Psoas muscle (tissue), 8 donors: ENCODE measurements around the gene CBFA2T3. TPM values are rescaled to one million over a fixed set of nuclear protein-coding genes. Genes with fewer than 3 reads are reported as not detected.

Experiments used
- ATAC-seq, 4 donors: fragments of 200-7000 bp; cut with Tn5 transposase; one replicate each; pipeline ENCODE4 v1.9.1; 2020; ENCODE audit warnings: moderate library complexity in 3 of 4, mild to moderate bottlenecking in 2 of 4
- DNase-seq, 2 donors: peaks; one replicate each; pipeline ENCODE4 v3.0.0-alpha.2; 2020
- H3K27ac ChIP-seq: fragments of 200-600 bp; one replicate; pipeline ENCODE4 v1.8.0; 2022
- H3K27me3 ChIP-seq, 3 donors: fragments of 200-600 bp in 1 of 3; one replicate each; pipeline versions ENCODE4 v1.6.1 to v1.8.0; 2013 to 2022; ENCODE audit warnings: low read length in 2 of 3, mild to moderate bottlenecking in 2 of 3, moderate library complexity in 1 of 3; ENCODE audit not compliant: insufficient read depth in 3 of 3
- H3K36me3 ChIP-seq, 2 donors: fragments of 200-600 bp in 1 of 2; one replicate each; pipeline versions ENCODE4 v1.6.1 to v1.8.0; 2013 to 2022; ENCODE audit warnings: low read depth in 1 of 2, mild to moderate bottlenecking in 1 of 2, moderate library complexity in 1 of 2; ENCODE audit not compliant: insufficient read depth in 1 of 2
- H3K4me1 ChIP-seq: fragments of 200-600 bp; one replicate; pipeline ENCODE4 v1.8.0; 2022
- H3K4me3 ChIP-seq: fragments of 200-600 bp; one replicate; pipeline ENCODE4 v1.8.0; 2022; ENCODE audit warnings: mild to moderate bottlenecking
- H3K9me3 ChIP-seq: fragments of 200-600 bp; one replicate; pipeline ENCODE4 v1.8.0; 2022
- WGBS, 3 donors: extraction: QIAGEN DNeasy Blood & Tissue Kit; methylation state at CpG; one replicate each; pipeline versions ENCODE4 v1.1.6 to v1.1.7; 2013; 5-methylcytosine and 5-hydroxymethylcytosine counted together
- intact Hi-C, 2 donors: fragments of 100-400 bp; cut with DNase I; formaldehyde crosslinking; loops; one replicate each; pipeline versions ENCODE4 v1.11.0 to v1.14.2; 2022
- polyA plus RNA-seq, 3 donors: library from polyadenylated mRNA; stranded (reverse); fragments of 200-250 nt; gene quantifications; one replicate each; pipeline ENCODE4 v1.2.3, GENCODE V29; 2013
- total RNA-seq, 4 donors: library from RNA; stranded (reverse); fragmentation: NEBNext Ultra II Directional in 2 of 4; extraction: Animal tissue kit (Norgen Biotek cat#: 25700) in 2 of 4; gene quantifications; one replicate each; pipeline versions ENCODE4 v1.2.1 to v1.2.4, GENCODE V29; 2021 to 2023
- TF ChIP-seq, protein P1 (sequence below): fragments of 200-600 bp; IDR thresholded peaks from one replicate; pipeline ENCODE4 v1.8.0; 2022; ENCODE audit warnings: antibody characterized with exemption
- donor health status: healthy with polysubstance abuse.
- donor health status: DM: no; HTN: no; CAD: no; lungs with moderate emphysema.
- donor health status: Bipolar disorder and iron deficiency.
- donor health status: healthy.
- donor health status: DM: yes; HTN: yes; CAD: no.
- donor health status: DM: no; HTN: no; CAD: no.
- donor health status: DM: no; HTN: no; CAD: no.
- donor health status: DM: yes; HTN: yes; CAD: no.

Gene CBFA2T3
- total and polyA plus RNA-seq, 7 donors = 2.6 to 15.0 (median 6.0) TPM

DNA sequence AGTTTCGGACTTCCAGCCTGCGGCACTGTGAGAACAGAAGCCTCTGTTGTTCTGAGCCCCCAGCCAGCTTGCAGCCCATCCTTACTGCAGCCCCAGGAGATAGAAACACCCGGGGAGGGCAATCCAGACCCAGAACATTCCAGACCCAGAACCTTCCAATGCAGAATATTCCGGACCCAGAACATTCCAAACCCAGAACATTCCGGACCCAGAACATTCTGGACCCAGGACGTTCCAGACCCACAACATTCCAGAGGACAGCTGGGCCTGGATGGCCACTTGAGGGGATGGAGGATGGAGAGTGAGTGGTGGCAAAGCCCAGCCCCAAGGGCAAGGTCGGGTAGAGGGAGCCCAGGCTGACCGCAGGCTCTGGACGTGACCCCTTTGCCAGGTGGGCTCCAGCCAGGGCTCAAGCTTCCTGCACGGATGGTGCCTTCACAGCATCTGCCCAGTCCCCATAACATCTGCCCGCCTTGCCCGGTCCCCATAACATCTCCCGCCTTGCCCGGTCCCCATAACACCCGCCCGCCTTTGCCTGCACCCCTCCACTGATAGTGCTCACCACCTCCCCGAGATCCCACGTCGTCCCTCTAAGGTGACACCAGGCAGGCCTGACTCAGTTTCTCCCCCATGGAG lies 3.5 kb downstream of the CBFA2T3 start:
- ATAC-seq (no peak), DNase-seq (no peak)
- Histone ChIP-seq H3K36me3 (no peaks in the 10 kb centered on the region), H3K4me3 (no peak overlapping the region), H3K9me3 (no peaks in the 10 kb centered on the region), H3K4me1 (no peaks in the 10 kb centered on the region), H3K27me3 (peaks cover 0 to 63% (median 11%) of the 10 kb centered on the region in 3 donors), H3K27ac (no peak overlapping the region)
- TF ChIP-seq, protein P1, sequence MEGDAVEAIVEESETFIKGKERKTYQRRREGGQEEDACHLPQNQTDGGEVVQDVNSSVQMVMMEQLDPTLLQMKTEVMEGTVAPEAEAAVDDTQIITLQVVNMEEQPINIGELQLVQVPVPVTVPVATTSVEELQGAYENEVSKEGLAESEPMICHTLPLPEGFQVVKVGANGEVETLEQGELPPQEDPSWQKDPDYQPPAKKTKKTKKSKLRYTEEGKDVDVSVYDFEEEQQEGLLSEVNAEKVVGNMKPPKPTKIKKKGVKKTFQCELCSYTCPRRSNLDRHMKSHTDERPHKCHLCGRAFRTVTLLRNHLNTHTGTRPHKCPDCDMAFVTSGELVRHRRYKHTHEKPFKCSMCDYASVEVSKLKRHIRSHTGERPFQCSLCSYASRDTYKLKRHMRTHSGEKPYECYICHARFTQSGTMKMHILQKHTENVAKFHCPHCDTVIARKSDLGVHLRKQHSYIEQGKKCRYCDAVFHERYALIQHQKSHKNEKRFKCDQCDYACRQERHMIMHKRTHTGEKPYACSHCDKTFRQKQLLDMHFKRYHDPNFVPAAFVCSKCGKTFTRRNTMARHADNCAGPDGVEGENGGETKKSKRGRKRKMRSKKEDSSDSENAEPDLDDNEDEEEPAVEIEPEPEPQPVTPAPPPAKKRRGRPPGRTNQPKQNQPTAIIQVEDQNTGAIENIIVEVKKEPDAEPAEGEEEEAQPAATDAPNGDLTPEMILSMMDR = no peak
- 75 to 82% (median 76%) methylated on average over 18 to 19 of the region's 19 CpGs for WGBS, 3 donors
- intact Hi-C loops = no loop called here

DNA sequence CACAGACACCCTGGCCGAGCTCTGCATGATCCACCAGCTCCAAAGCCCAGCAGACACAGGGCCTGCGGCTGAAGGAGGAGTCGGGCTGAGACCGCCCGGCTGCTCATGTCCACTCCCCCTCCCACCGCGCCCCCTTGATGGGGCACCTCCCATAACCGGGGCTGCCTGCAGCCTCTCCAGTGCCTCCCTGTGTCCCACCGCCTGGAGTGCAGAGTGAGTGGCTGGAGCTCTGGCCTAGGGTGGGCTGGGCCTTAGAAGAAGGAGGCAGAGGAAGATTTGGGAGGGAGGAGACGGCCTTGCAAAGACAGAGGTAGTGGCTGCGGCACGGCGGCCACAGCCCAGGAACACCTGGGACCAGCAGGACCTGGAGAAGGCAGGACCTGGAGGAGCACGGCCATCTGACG lies 4.0 kb downstream of the CBFA2T3 start:
- TF ChIP-seq, protein P1 = no peak
- ATAC-seq (no peak), DNase-seq (no peak)
- WGBS, 3 donors = 53 to 66% (median 54%) methylated on average over 15 of the region's 15 CpGs
- Histone ChIP-seq H3K36me3 (no peaks in the 10 kb centered on the region), H3K27me3 (peaks cover 0 to 65% (median 14%) of the 10 kb centered on the region in 3 donors), H3K9me3 (no peaks in the 10 kb centered on the region), H3K4me3 (no peak overlapping the region), H3K4me1 (no peaks in the 10 kb centered on the region), H3K27ac (no peak overlapping the region)
- intact Hi-C loops = no loop called here

DNA sequence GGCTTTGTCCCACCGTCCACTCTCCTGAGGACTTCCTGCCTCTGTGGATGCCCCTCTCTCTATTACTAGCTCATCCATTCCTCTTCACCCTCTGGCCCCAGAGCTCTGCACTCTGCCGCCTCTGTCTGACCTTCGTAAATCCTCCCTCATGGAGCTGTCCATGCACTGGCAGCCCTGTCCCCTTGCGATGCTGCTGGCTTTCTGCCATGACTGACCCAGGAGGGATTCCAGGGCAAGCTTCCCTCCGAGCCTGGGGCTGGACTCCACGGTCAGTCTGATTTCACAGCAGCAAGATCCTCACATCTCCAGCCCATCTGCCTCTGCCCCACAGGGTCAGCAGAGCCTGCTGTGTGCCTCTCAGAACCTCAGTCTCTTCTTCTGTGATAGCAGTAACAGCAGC lies 4.7 kb downstream of the CBFA2T3 start:
- no peaks in the 10 kb centered on the region for H3K36me3 ChIP-seq
- H3K9me3 ChIP-seq = no peaks in the 10 kb centered on the region
- TF ChIP-seq, protein P1 = no peak
- no peak overlapping the region for H3K27ac ChIP-seq
- 12 to 31% (median 18%) methylated on average over 6 of the region's 6 CpGs for WGBS, 3 donors
- DNase-seq = no peak
- intact Hi-C loops = no loop called here
- ATAC-seq = no peak
- no peaks in the 10 kb centered on the region for H3K4me1 ChIP-seq
- peaks cover 0 to 65% (median 14%) of the 10 kb centered on the region in 3 donors for H3K27me3 ChIP-seq
- no peak overlapping the region for H3K4me3 ChIP-seq

DNA sequence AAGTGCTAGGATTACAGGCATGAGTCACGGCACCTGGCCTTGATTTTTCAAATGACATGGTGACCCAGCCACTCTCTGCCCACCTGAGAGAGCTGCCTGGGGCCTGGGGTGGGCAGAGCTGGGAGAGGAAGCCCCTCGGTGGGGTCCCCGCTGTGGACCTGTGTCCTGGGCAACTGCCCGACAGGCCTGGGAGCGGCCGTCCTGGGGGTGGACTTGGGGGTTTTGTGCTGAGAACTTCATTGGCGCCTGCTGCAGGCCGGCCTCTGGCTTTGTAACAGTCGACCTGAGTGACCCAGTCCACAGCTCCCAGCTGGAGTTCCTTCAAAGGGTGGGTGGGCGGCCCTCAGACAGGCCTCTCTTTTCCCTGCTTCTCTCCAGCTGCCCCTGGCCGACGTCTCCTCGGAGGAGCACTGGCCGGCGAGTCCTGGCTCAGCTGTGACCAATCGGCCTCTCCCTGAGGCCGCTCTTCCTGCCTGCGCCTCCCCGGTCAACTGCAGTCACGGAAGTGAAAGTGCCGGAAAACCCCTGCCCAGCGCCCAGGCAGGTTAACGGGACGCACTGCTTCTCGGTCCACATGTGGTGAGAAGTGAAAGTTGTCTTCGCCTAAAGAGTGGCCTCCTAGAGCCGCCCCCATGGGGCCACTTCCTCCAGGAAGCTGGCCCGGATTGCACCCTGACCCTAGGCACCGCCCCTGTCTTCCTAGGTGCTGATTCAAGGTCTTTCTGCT lies 5.5 kb downstream of the CBFA2T3 start:
- intact Hi-C loops = no loop called here
- Histone ChIP-seq H3K4me1 (no peaks in the 10 kb centered on the region), H3K4me3 (no peak overlapping the region), H3K27me3 (peaks cover 0 to 62% (median 14%) of the 10 kb centered on the region in 3 donors), H3K36me3 (no peaks in the 10 kb centered on the region), H3K9me3 (no peaks in the 10 kb centered on the region), H3K27ac (no peak overlapping the region)
- DNase-seq = peak in 1 of 2 donors; percentile 46
- 76 to 77% (median 76%) methylated on average over 29 of the region's 29 CpGs for WGBS, 3 donors
- ATAC-seq = no peak
- TF ChIP-seq, protein P1 = no peak
